IMR-90 (cell line): ENCODE data around the gene SAYSD1. TPM values are rescaled to one million over a fixed set of nuclear protein-coding genes. Genes with fewer than 3 reads are reported as not detected.

Experiments
- ATAC-seq: fragments of 200-7000 bp; cut with Tn5 transposase; 2 replicates; pipeline ENCODE4 v1.9.1; 2020; ENCODE audit warnings: low read depth, mild to moderate bottlenecking, moderate library complexity
- BruUV-seq: library from RNA; stranded (reverse); fragments of 400-500 nt; replicated peaks from 2 replicates; lab custom pipeline; 2021; lab: Mats Ljungman, UMichigan
- CTCF ChIA-PET: fragments of 300-600 bp; formaldehyde crosslinking; extraction: SDS; loops from one replicate; lab custom pipeline; 2021; ENCODE audit warnings: antibody characterized with exemption; lab: Yijun Ruan, JAX
- POLR2A ChIA-PET: fragments of 300-600 bp; sonication (Branson Sonifier 250); formaldehyde crosslinking; loops from one replicate; lab custom pipeline; 2022; ENCODE audit warnings: antibody characterized with exemption; ENCODE audit not compliant: unreplicated experiment; lab: Charles Lee
- DNase-seq: peaks from one replicate; pipeline ENCODE4 v3.0.0; 2013
- H2AFZ ChIP-seq: replicated peaks from 2 replicates; pipeline ENCODE3; 2013; ENCODE audit warnings: low read length, mild to moderate bottlenecking; ENCODE audit not compliant: poor library complexity
- H2AK5ac ChIP-seq: 2 replicates; pipeline ENCODE4 v1.6.1; 2013; ENCODE audit warnings: low read depth, low read length, inconsistent platforms
- H2AK9ac ChIP-seq: replicated peaks from 2 replicates; pipeline ENCODE3; 2013; ENCODE audit warnings: mild to moderate bottlenecking, low read depth, low read length, moderate library complexity; ENCODE audit not compliant: poor library complexity
- H2BK120ac ChIP-seq: 2 replicates; pipeline ENCODE4 v1.6.1; 2013; ENCODE audit warnings: low read depth, low read length, inconsistent platforms
- H2BK15ac ChIP-seq: 3 replicates; pipeline ENCODE4 v1.6.1; 2013; ENCODE audit warnings: low read depth, low read length, inconsistent platforms
- H2BK20ac ChIP-seq: 2 replicates; pipeline ENCODE4 v1.6.1; 2013; ENCODE audit warnings: low read depth, mild to moderate bottlenecking, inconsistent platforms, low read length, moderate library complexity
- H2BK5ac ChIP-seq: 2 replicates; pipeline ENCODE4 v1.6.1; 2013; ENCODE audit warnings: mild to moderate bottlenecking, low read depth, low read length, inconsistent platforms; ENCODE audit not compliant: poor library complexity, severe bottlenecking
- H3K14ac ChIP-seq: replicated peaks from 2 replicates; pipeline ENCODE4 v1.6.1; 2013; ENCODE audit warnings: low read depth, low read length, inconsistent platforms
- H3K18ac ChIP-seq: 2 replicates; pipeline ENCODE4 v1.6.1; 2013; ENCODE audit warnings: low read depth, low read length, control low read depth
- H3K23ac ChIP-seq: 2 replicates; pipeline ENCODE4 v1.6.1; 2013; ENCODE audit warnings: low read depth, low read length, inconsistent platforms
- H3K27ac ChIP-seq: 2 replicates; pipeline ENCODE4 v1.5.1; 2013; ENCODE audit warnings: mild to moderate bottlenecking, control low read depth, low read length; ENCODE audit not compliant: insufficient read depth
- H3K27me3 ChIP-seq: 2 replicates; pipeline ENCODE4 v1.6.1; 2013; ENCODE audit warnings: low read length; ENCODE audit not compliant: control insufficient read depth, insufficient read depth
- H3K36me3 ChIP-seq: 2 replicates; pipeline ENCODE4 v1.6.1; 2013; ENCODE audit warnings: low read length, mixed read lengths; ENCODE audit not compliant: control insufficient read depth, insufficient read depth
- H3K4ac ChIP-seq: 2 replicates; pipeline ENCODE4 v1.6.1; 2013; ENCODE audit warnings: low read depth, low read length, inconsistent platforms
- H3K4me1 ChIP-seq: 2 replicates; pipeline ENCODE4 v1.6.1; 2013; ENCODE audit warnings: low read length, mixed read lengths; ENCODE audit not compliant: control insufficient read depth, insufficient read depth
- H3K4me2 ChIP-seq: 2 replicates; pipeline ENCODE4 v1.6.1; 2013; ENCODE audit warnings: low read depth, mild to moderate bottlenecking, control low read depth, low read length, moderate library complexity
- H3K4me3 ChIP-seq: 2 replicates; pipeline ENCODE4 v1.5.1; 2013; ENCODE audit warnings: low read depth, mild to moderate bottlenecking, control low read depth, low read length, moderate library complexity; ENCODE audit not compliant: insufficient read depth
- H3K56ac ChIP-seq: 2 replicates; pipeline ENCODE4 v1.6.1; 2013; ENCODE audit warnings: low read length, inconsistent platforms; ENCODE audit not compliant: insufficient read depth; ENCODE audit errors: extremely low read depth
- H3K79me1 ChIP-seq, 2 experiments: 2 replicates each; pipeline ENCODE4 v1.6.1; 2013; ENCODE audit warnings: low read length in 2 of 2, inconsistent platforms in 1 of 2, low read depth in 1 of 2
- H3K9ac ChIP-seq: 2 replicates; pipeline ENCODE4 v1.6.1; 2013; ENCODE audit warnings: low read depth, low read length, control low read depth
- H3K9me1 ChIP-seq: 2 replicates; pipeline ENCODE4 v1.6.1; 2013; ENCODE audit warnings: low read length, inconsistent platforms; ENCODE audit not compliant: insufficient read depth
- H3K9me3 ChIP-seq: 2 replicates; pipeline ENCODE4 v1.6.1; 2013; ENCODE audit warnings: low read length; ENCODE audit not compliant: control insufficient read depth, insufficient read depth
- H4K20me1 ChIP-seq: 2 replicates; pipeline ENCODE4 v1.6.1; 2013; ENCODE audit warnings: low read length, inconsistent platforms; ENCODE audit not compliant: insufficient read depth
- H4K5ac ChIP-seq: 2 replicates; pipeline ENCODE4 v1.6.1; 2013; ENCODE audit warnings: mild to moderate bottlenecking, low read depth, low read length, control low read depth
- H4K8ac ChIP-seq, 2 experiments: 2 replicates each; pipeline ENCODE4 v1.6.1; 2013; ENCODE audit warnings: low read depth in 2 of 2, low read length in 2 of 2, control low read depth in 1 of 2, inconsistent platforms in 1 of 2
- H4K91ac ChIP-seq: 2 replicates; pipeline ENCODE4 v1.6.1; 2013; ENCODE audit warnings: low read depth, low read length, inconsistent platforms; ENCODE audit not compliant: insufficient read depth
- FOS ChIP-seq: fragments of 150-350 bp; IDR thresholded peaks from 2 replicates; pipeline ENCODE4 v1.6.1; 2016; ENCODE audit warnings: low read depth, low read length
- MAZ ChIP-seq: IDR thresholded peaks from 2 replicates; pipeline ENCODE4 v1.6.1; 2012; ENCODE audit warnings: low read depth, mild to moderate bottlenecking, low read length, improper control_type of control experiment, moderate library complexity, borderline replicate concordance
- SMC3 ChIP-seq: fragments of 150-350 bp; IDR thresholded peaks from 2 replicates; pipeline ENCODE4 v1.6.1; 2016; ENCODE audit warnings: low read depth, mild to moderate bottlenecking, antibody characterized with exemption, low read length, moderate library complexity
- WGBS, 2 experiments: methylation state at CpG; one replicate each; pipeline versions ENCODE4 v1.1.5 to v1.1.7; 2013; ENCODE audit warnings: missing lambda C conversion rate in 2 of 2; ENCODE audit not compliant: insufficient read length in 1 of 2; ENCODE audit errors: extremely low coverage in 2 of 2; 5-methylcytosine and 5-hydroxymethylcytosine counted together
- dilution Hi-C: fragments of 300-500 bp; cut with HindIII; formaldehyde crosslinking; loops from one replicate; pipeline ENCODE4 v1.14.3; 2018; ENCODE audit warnings: low sequenced_read_pairs; ENCODE audit not compliant: unreplicated experiment
- in situ Hi-C: fragments of 300-500 bp; cut with MboI; formaldehyde crosslinking; loops from 3 replicates; pipeline ENCODE4 v1.14.3; 2019; ENCODE audit warnings: low sequenced_read_pairs, inconsistent platforms, mixed read lengths
- intact Hi-C: fragments of 100-400 bp; cut with micrococcal nuclease; formaldehyde crosslinking; loops from 2 replicates; pipeline ENCODE4 v1.10.0; 2022
- polyA plus RNA-seq, 3 experiments: library from polyadenylated mRNA; depleted of rRNA; stranded (reverse); fragments of >200 nt; gene quantifications; 2 replicates each; pipeline ENCODE4 v1.2.3, GENCODE V29; 2012; ENCODE audit warnings: low replicate concordance in 1 of 3
- total RNA-seq: library from RNA; depleted of rRNA; stranded (reverse); fragments of >200 nt; gene quantifications from 2 replicates; pipeline ENCODE4 v1.2.3, GENCODE V29; 2012; rRNA removed
- TF ChIP-seq, protein P1 (sequence below): conservative IDR thresholded peaks from 2 replicates; pipeline ENCODE4 v1.5.1; 2012; ENCODE audit warnings: mild to moderate bottlenecking, low read depth, low read length, improper control_type of control experiment

The SAYSD1 gene
- total and polyA plus RNA-seq, 2 of the 4 experiments (the other 2 are of a cell fraction): 5.7 to 5.9 TPM

DNA sequence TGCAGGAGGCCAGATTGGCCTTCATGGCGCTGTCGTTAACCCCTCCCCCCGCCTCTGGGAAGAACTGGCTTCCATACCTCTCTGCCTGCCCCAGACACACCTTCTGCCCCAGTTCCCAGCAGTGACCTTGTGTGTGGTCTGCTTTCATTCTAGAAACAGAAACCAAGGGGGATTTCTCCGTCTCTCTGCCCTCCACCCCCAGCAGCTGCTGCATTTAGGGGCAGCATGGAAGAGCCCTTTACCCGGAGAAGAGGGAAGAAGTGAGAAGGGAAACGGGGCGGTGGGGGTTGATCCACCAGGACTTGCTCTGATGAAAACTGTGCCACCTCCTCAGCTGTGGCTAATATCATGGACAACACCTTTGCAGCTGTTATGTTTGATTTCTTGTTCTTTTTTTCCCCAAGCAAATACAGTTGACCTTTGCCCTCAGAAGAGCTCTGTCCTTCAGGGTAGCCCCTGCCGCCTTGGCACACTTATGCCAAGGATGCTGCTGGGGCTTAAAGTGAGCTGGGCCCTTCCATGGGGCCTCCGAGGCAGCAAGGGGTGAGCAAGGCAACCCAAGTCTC, 60.3 kb downstream of the SAYSD1 start:
- intact Hi-C loops: no loop called here
- Histone ChIP-seq H3K56ac (no peak overlapping the region), H4K8ac (no peak overlapping the region), H4K5ac (no peak overlapping the region), H3K9ac (no peak overlapping the region), H3K27ac (no peak overlapping the region), H3K36me3 (no peaks in the 10 kb centered on the region), H2AK9ac (no peak overlapping the region), H3K4me2 (no peak overlapping the region), H3K4me3 (no peak overlapping the region), H3K9me3 (no peaks in the 10 kb centered on the region), H3K18ac (no peak overlapping the region), H3K4ac (no peak overlapping the region), H3K14ac (no peak overlapping the region), H4K20me1 (no peaks in the 10 kb centered on the region), H3K9me1 (no peaks in the 10 kb centered on the region), H2BK5ac (no peak overlapping the region), H2BK120ac (no peak overlapping the region), H4K91ac (no peak overlapping the region), H3K79me1 (no peaks in the 10 kb centered on the region), H2BK15ac (no peak overlapping the region), H3K27me3 (peaks cover 15% of the 10 kb centered on the region), H2AFZ (no peak overlapping the region), H3K23ac (no peak overlapping the region), H3K4me1 (no peaks in the 10 kb centered on the region), H2BK20ac (no peak overlapping the region), H2AK5ac (no peak overlapping the region)
- in situ Hi-C loops: no loop called here
- DNase-seq (no peak), ATAC-seq (no peak)
- TF ChIP-seq SMC3: no peak
- no peak for TF ChIP-seq MAZ
- TF ChIP-seq FOS: no peak
- TF ChIP-seq, protein P1, sequence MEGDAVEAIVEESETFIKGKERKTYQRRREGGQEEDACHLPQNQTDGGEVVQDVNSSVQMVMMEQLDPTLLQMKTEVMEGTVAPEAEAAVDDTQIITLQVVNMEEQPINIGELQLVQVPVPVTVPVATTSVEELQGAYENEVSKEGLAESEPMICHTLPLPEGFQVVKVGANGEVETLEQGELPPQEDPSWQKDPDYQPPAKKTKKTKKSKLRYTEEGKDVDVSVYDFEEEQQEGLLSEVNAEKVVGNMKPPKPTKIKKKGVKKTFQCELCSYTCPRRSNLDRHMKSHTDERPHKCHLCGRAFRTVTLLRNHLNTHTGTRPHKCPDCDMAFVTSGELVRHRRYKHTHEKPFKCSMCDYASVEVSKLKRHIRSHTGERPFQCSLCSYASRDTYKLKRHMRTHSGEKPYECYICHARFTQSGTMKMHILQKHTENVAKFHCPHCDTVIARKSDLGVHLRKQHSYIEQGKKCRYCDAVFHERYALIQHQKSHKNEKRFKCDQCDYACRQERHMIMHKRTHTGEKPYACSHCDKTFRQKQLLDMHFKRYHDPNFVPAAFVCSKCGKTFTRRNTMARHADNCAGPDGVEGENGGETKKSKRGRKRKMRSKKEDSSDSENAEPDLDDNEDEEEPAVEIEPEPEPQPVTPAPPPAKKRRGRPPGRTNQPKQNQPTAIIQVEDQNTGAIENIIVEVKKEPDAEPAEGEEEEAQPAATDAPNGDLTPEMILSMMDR: no peak
- ChIA-PET CTCF (no interaction called here), POLR2A (no interaction called here)
- dilution Hi-C loops: no loop called here
- no CpG with 5 or more reads among the region's 9 CpGs for WGBS, 2 experiments
- no TSS peak for BruUV-seq

Other genes starting within 250 kb of the SAYSD1 start
- gene GLP1R, start 66.4 kb downstream of the SAYSD1 start, total RNA-seq: not detected in 2 replicates
- gene GLP1R, start 66.4 kb downstream of the SAYSD1 start, polyA plus RNA-seq (2012; rRNA removed): not detected in 2 replicates
- not detected in 2 replicates for gene KCNK5, start 114.3 kb upstream of the SAYSD1 start, total RNA-seq
- not detected in 2 replicates for gene KCNK5, start 114.3 kb upstream of the SAYSD1 start, polyA plus RNA-seq (2012; rRNA removed)
- gene KCNK17, start 199.2 kb upstream of the SAYSD1 start, total RNA-seq: not detected in 2 replicates
- not detected in 2 replicates for gene KCNK17, start 199.2 kb upstream of the SAYSD1 start, polyA plus RNA-seq (2012; rRNA removed)
- gene KCNK16, start 207.5 kb upstream of the SAYSD1 start, total RNA-seq: not detected in 2 replicates
- not detected in 2 replicates for gene KCNK16, start 207.5 kb upstream of the SAYSD1 start, polyA plus RNA-seq (2012; rRNA removed)